ENCODE measurements around the gene ABHD16A.

Gene ABHD16A

GRCh38 chr6:31708224-31708623 lies 5.1 kb upstream of the ABHD16A start:
- H3K4me3 ChIP-seq (IDR thresholded peaks at IDR 0.05; ENCODE audit: insufficient read depth, low read depth, low read length) = no peak overlapping the region
- no peak overlapping the region for H3K27ac ChIP-seq
- TF ChIP-seq, protein P1, sequence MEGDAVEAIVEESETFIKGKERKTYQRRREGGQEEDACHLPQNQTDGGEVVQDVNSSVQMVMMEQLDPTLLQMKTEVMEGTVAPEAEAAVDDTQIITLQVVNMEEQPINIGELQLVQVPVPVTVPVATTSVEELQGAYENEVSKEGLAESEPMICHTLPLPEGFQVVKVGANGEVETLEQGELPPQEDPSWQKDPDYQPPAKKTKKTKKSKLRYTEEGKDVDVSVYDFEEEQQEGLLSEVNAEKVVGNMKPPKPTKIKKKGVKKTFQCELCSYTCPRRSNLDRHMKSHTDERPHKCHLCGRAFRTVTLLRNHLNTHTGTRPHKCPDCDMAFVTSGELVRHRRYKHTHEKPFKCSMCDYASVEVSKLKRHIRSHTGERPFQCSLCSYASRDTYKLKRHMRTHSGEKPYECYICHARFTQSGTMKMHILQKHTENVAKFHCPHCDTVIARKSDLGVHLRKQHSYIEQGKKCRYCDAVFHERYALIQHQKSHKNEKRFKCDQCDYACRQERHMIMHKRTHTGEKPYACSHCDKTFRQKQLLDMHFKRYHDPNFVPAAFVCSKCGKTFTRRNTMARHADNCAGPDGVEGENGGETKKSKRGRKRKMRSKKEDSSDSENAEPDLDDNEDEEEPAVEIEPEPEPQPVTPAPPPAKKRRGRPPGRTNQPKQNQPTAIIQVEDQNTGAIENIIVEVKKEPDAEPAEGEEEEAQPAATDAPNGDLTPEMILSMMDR (conservative IDR thresholded peaks at IDR 0.05; ENCODE audit: low read depth, low read length) = no peak
- no peaks in the 10 kb centered on the region for H3K36me3 ChIP-seq (ENCODE audit: insufficient read depth)
- 0 out of 2 replicates have a peak, but pooled peaks cover 2% of the 10 kb centered on the region for H3K27me3 ChIP-seq (ENCODE audit: insufficient read depth, low read depth)
- no peaks in the 10 kb centered on the region for H4K20me1 ChIP-seq (ENCODE audit: insufficient read depth)
- no peak overlapping the region for H2AFZ ChIP-seq (ENCODE audit: low read depth)
- no peak overlapping the region for H3K9ac ChIP-seq
- no peak overlapping the region for H3K4me2 ChIP-seq
- H3K79me2 ChIP-seq (ENCODE audit: insufficient read depth, low read depth) = no peaks in the 10 kb centered on the region
- peaks cover 13% of the 10 kb centered on the region for H3K4me1 ChIP-seq (ENCODE audit: low read depth, poor library complexity, severe bottlenecking)

GRCh38 chr6:31707701-31708100 lies 4.6 kb upstream of the ABHD16A start:
- Histone ChIP-seq H3K4me2 (no peak overlapping the region), H3K4me3 (IDR thresholded peaks at IDR 0.05; ENCODE audit: insufficient read depth, low read depth, low read length) (no peak overlapping the region), H3K9ac (no peak overlapping the region), H2AFZ (ENCODE audit: low read depth) (no peak overlapping the region), H3K27ac (no peak overlapping the region), H4K20me1 (ENCODE audit: insufficient read depth) (no peaks in the 10 kb centered on the region), H3K27me3 (ENCODE audit: insufficient read depth, low read depth) (0 out of 2 replicates have a peak, but pooled peaks cover 2% of the 10 kb centered on the region), H3K79me2 (ENCODE audit: insufficient read depth, low read depth) (0 out of 2 replicates have a peak, but pooled peaks cover under 1% of the 10 kb centered on the region), H3K36me3 (ENCODE audit: insufficient read depth) (no peaks in the 10 kb centered on the region), H3K4me1 (ENCODE audit: low read depth, poor library complexity, severe bottlenecking) (peaks cover 13% of the 10 kb centered on the region)
- TF ChIP-seq, protein P1 (conservative IDR thresholded peaks at IDR 0.05; ENCODE audit: low read depth, low read length) = no peak

DNA sequence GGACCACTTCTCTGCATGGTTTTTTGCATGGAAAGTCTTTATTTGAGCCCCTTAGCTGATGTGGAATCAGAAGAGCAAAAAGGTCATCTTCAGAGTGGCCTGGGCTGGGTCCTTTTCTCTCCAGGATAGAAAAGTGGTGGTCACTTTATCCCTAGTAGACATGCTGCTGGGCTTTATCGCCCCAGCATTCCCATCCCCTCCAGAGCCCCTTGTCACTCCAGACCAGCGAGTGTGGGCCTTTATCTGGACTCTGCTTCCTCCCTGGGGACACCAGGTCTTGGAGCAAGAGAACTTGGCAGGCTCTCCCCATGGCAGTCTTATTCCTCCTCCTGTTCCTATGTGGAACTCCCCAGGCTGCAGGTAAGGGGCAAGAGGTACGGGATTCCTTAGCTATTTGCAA lies 3.5 kb upstream of the ABHD16A start, which contains the start of gene LY6G6F:
TSS of gene LY6G6F (plus strand) at position 268 of the 400 bp plus-strand sequence. CDS start at position 309, 41 bp downstream.
- 0 out of 2 replicates have a peak, but pooled peaks cover 2% of the 10 kb centered on the region for H3K27me3 ChIP-seq (ENCODE audit: insufficient read depth, low read depth)
- H3K36me3 ChIP-seq (ENCODE audit: insufficient read depth) = no peaks in the 10 kb centered on the region
- H3K4me2 ChIP-seq = no peak within 1 kb of the TSS
- TF ChIP-seq, protein P1 (conservative IDR thresholded peaks at IDR 0.05; ENCODE audit: low read depth, low read length) = no peak
- H2AFZ ChIP-seq (ENCODE audit: low read depth) = no peak within 1 kb of the TSS
- no peaks in the 10 kb centered on the region for H4K20me1 ChIP-seq (ENCODE audit: insufficient read depth)
- H3K27ac ChIP-seq = no peak within 1 kb of the TSS
- H3K9ac ChIP-seq = no peak within 1 kb of the TSS
- H3K79me2 ChIP-seq (ENCODE audit: insufficient read depth, low read depth) = 0 out of 2 replicates have a peak, but pooled peaks cover 11% of the 10 kb centered on the region
- no peak within 1 kb of the TSS for H3K4me3 ChIP-seq (IDR thresholded peaks at IDR 0.05; ENCODE audit: insufficient read depth, low read depth, low read length)
- peaks cover 17% of the 10 kb centered on the region for H3K4me1 ChIP-seq (ENCODE audit: low read depth, poor library complexity, severe bottlenecking)

- Histone ChIP-seq H3K36me3 (ENCODE audit: insufficient read depth) (no peaks in the 10 kb centered on the region), H3K27ac (no peak overlapping the region), H2AFZ (ENCODE audit: low read depth) (no peak overlapping the region), H3K27me3 (ENCODE audit: insufficient read depth, low read depth) (0 out of 2 replicates have a peak, but pooled peaks cover 2% of the 10 kb centered on the region), H3K9ac (no peak overlapping the region), H3K4me2 (no peak overlapping the region), H3K79me2 (ENCODE audit: insufficient read depth, low read depth) (0 out of 2 replicates have a peak, but pooled peaks cover 11% of the 10 kb centered on the region), H3K4me3 (IDR thresholded peaks at IDR 0.05; ENCODE audit: insufficient read depth, low read depth, low read length) (no peak overlapping the region), H4K20me1 (ENCODE audit: insufficient read depth) (no peaks in the 10 kb centered on the region), H3K4me1 (ENCODE audit: low read depth, poor library complexity, severe bottlenecking) (peaks cover 20% of the 10 kb centered on the region)
- TF ChIP-seq, protein P1 (conservative IDR thresholded peaks at IDR 0.05; ENCODE audit: low read depth, low read length) = no peak
These were observed 2.8 kb upstream of the ABHD16A start for GRCh38 chr6:31705931-31706330.

Measured in KMS-11 (cell line).